RWPE2 (cell line): ENCODE results near the gene CHRNB4.

Experiments used
- ATAC-seq: fragments of 200-7000 bp; cut with Tn5 transposase; 3 replicates; pipeline ENCODE4 v1.9.1; 2021; ENCODE audit warnings: low read depth
- DNase-seq: peaks from one replicate; pipeline ENCODE4 v3.0.0-alpha.2; 2020; ENCODE audit warnings: low spot score
- H3K27ac ChIP-seq: fragments of 450-650 bp; 2 replicates; pipeline ENCODE4 v1.5.1; 2017; ENCODE audit warnings: mild to moderate bottlenecking; ENCODE audit not compliant: poor library complexity, severe bottlenecking
- H3K27me3 ChIP-seq: fragments of 250-450 bp; sonication (Bioruptor Pico); 2 replicates; pipeline ENCODE4 v1.5.1; 2021; ENCODE audit warnings: mild to moderate bottlenecking, moderate library complexity; ENCODE audit not compliant: insufficient read depth, poor library complexity, severe bottlenecking
- H3K36me3 ChIP-seq: fragments of 250-450 bp; sonication (Bioruptor Pico); 2 replicates; pipeline ENCODE4 v1.5.1; 2020; ENCODE audit warnings: low read depth, mild to moderate bottlenecking, moderate library complexity
- H3K4me1 ChIP-seq: fragments of 250-450 bp; sonication (Bioruptor Pico); 2 replicates; pipeline ENCODE4 v1.5.1; 2021; ENCODE audit warnings: mild to moderate bottlenecking, moderate library complexity; ENCODE audit not compliant: insufficient read depth, poor library complexity, severe bottlenecking
- H3K4me3 ChIP-seq: fragments of 250-450 bp; sonication (Bioruptor Pico); 2 replicates; pipeline ENCODE4 v1.5.1; 2021; ENCODE audit warnings: mild to moderate bottlenecking, moderate library complexity; ENCODE audit not compliant: severe bottlenecking
- H3K9me3 ChIP-seq: fragments of 250-450 bp; sonication (Bioruptor Pico); 2 replicates; pipeline ENCODE4 v1.5.1; 2021; ENCODE audit warnings: mild to moderate bottlenecking, moderate library complexity; ENCODE audit not compliant: severe bottlenecking
- CTCF ChIP-seq: fragments of 450-650 bp; IDR thresholded peaks from one replicate; pipeline ENCODE4 v1.5.1; 2017; ENCODE audit warnings: mild to moderate bottlenecking, moderate library complexity; ENCODE audit not compliant: poor library complexity, severe bottlenecking

Gene CHRNB4

GRCh38 chr15:78675206-78675605 lies 34.2 kb upstream of the CHRNB4 start:
- no peak overlapping the region for H3K27ac ChIP-seq
- H3K9me3 ChIP-seq, result no peaks in the 10 kb centered on the region
- DNase-seq (peak; percentile 34), ATAC-seq (no peak)
- TF ChIP-seq CTCF, result no peak
- H3K27me3 ChIP-seq, result no peaks in the 10 kb centered on the region
- H3K36me3 ChIP-seq, result no peaks in the 10 kb centered on the region
- no peaks in the 10 kb centered on the region for H3K4me1 ChIP-seq
- no peak overlapping the region for H3K4me3 ChIP-seq

GRCh38 chr15:78673917-78674444 lies 33.0 kb upstream of the CHRNB4 start:
- H3K27ac ChIP-seq, result no peak overlapping the region
- no peak for TF ChIP-seq CTCF
- H3K36me3 ChIP-seq, result no peaks in the 10 kb centered on the region
- DNase-seq (peak; percentile 57), ATAC-seq (no peak)
- H3K4me3 ChIP-seq, result no peak overlapping the region
- H3K9me3 ChIP-seq, result no peaks in the 10 kb centered on the region
- H3K4me1 ChIP-seq, result no peaks in the 10 kb centered on the region
- no peaks in the 10 kb centered on the region for H3K27me3 ChIP-seq

- no peak for DNase-seq
- no peaks in the 10 kb centered on the region for H3K36me3 ChIP-seq
- H3K4me1 ChIP-seq, result no peaks in the 10 kb centered on the region
- no peak for TF ChIP-seq CTCF
- no peaks in the 10 kb centered on the region for H3K9me3 ChIP-seq
- H3K27me3 ChIP-seq, result no peaks in the 10 kb centered on the region
- no peak overlapping the region for H3K27ac ChIP-seq
- ATAC-seq, result no peak
- no peak overlapping the region for H3K4me3 ChIP-seq
Measured at GRCh38 chr15:78673476-78673875, 32.5 kb upstream of the CHRNB4 start.

- DNase-seq (no peak), ATAC-seq (no peak)
- TF ChIP-seq CTCF, result no peak
- Histone ChIP-seq H3K4me1 (no peaks in the 10 kb centered on the region), H3K27me3 (no peaks in the 10 kb centered on the region), H3K4me3 (no peak overlapping the region), H3K36me3 (no peaks in the 10 kb centered on the region), H3K27ac (no peak overlapping the region), H3K9me3 (no peaks in the 10 kb centered on the region)
Measured at GRCh38 chr15:78672285-78673014, 31.4 kb upstream of the CHRNB4 start.

GRCh38 chr15:78671626-78672211 lies 30.7 kb upstream of the CHRNB4 start:
- TF ChIP-seq CTCF, result no peak
- no peaks in the 10 kb centered on the region for H3K4me1 ChIP-seq
- ATAC-seq (no peak), DNase-seq (no peak)
- no peak overlapping the region for H3K27ac ChIP-seq
- H3K36me3 ChIP-seq, result no peaks in the 10 kb centered on the region
- no peak overlapping the region for H3K4me3 ChIP-seq
- H3K27me3 ChIP-seq, result no peaks in the 10 kb centered on the region
- H3K9me3 ChIP-seq, result no peaks in the 10 kb centered on the region
